A673 (cell line): ENCODE measurements around the gene CAMK4. TPM values are rescaled to one million over a fixed set of nuclear protein-coding genes. Genes with fewer than 3 reads are reported as not detected.
"Not testable (repeated sequence)": the region's sequence is repeated elsewhere in the genome, so short reads cannot be mapped to it uniquely, and the experiment has no call there.

Experiments
- BruUV-seq: library from RNA; stranded (reverse); fragments of 400-500 nt; replicated peaks from 2 replicates; lab custom pipeline; 2021; lab: Mats Ljungman, UMichigan
- CTCF ChIA-PET: fragments of 300-600 bp; sonication (Branson Sonifier 250); formaldehyde crosslinking; loops from one replicate; lab custom pipeline; 2022; ENCODE audit warnings: antibody characterized with exemption; lab: Charles Lee
- POLR2A ChIA-PET: fragments of 300-600 bp; sonication (Branson Sonifier 250); formaldehyde crosslinking; loops from one replicate; lab custom pipeline; 2022; ENCODE audit warnings: antibody characterized with exemption; ENCODE audit not compliant: low non-redundant PET; lab: Charles Lee
- DNase-seq: peaks from one replicate; pipeline ENCODE4 v3.0.0-alpha.2; 2015; ENCODE audit warnings: low spot score
- H3K27ac ChIP-seq: fragments of 200-600 bp; sonication (generic); 2 replicates; pipeline ENCODE4 v1.5.1; 2016; ENCODE audit warnings: mixed run types, low read depth, mild to moderate bottlenecking, mixed read lengths, antibody characterized with exemption, low read length; ENCODE audit not compliant: poor library complexity, severe bottlenecking
- H3K27me3 ChIP-seq: fragments of 200-600 bp; sonication (generic); replicated peaks from 2 replicates; pipeline ENCODE4 v1.6.1; 2017; ENCODE audit warnings: mixed run types, low read depth, mild to moderate bottlenecking, mixed read lengths, antibody characterized with exemption, low read length; ENCODE audit not compliant: insufficient read depth, poor library complexity
- H3K36me3 ChIP-seq: fragments of 200-600 bp; sonication (generic); 2 replicates; pipeline ENCODE4 v1.6.1; 2016; ENCODE audit warnings: mixed run types, mild to moderate bottlenecking, mixed read lengths, antibody characterized with exemption, low read length; ENCODE audit not compliant: insufficient read depth, poor library complexity, severe bottlenecking
- H3K4me1 ChIP-seq: fragments of 200-600 bp; sonication (generic); 2 replicates; pipeline ENCODE4 v1.6.1; 2017; ENCODE audit warnings: mixed run types, mild to moderate bottlenecking, mixed read lengths, antibody characterized with exemption, low read length; ENCODE audit not compliant: insufficient read depth, poor library complexity, severe bottlenecking
- H3K4me3 ChIP-seq: fragments of 200-600 bp; sonication (generic); 2 replicates; pipeline ENCODE4 v1.5.1; 2016; ENCODE audit warnings: low read depth, mixed run types, mild to moderate bottlenecking, mixed read lengths, low read length; ENCODE audit not compliant: poor library complexity, severe bottlenecking
- H3K9me3 ChIP-seq: fragments of 200-600 bp; sonication (generic); 2 replicates; pipeline ENCODE4 v1.6.1; 2016; ENCODE audit warnings: mixed run types, low read depth, mild to moderate bottlenecking, mixed read lengths, antibody characterized with exemption, low read length; ENCODE audit not compliant: poor library complexity, severe bottlenecking
- EZH2 ChIP-seq: fragments of 200-600 bp; sonication (generic); IDR thresholded peaks from 2 replicates; pipeline ENCODE4 v1.6.1; 2017; ENCODE audit warnings: borderline replicate concordance, low read depth, mild to moderate bottlenecking, mixed read lengths, antibody characterized with exemption, low read length; ENCODE audit not compliant: poor library complexity, severe bottlenecking
- intact Hi-C: fragments of 100-400 bp; cut with micrococcal nuclease; formaldehyde crosslinking; loops from one replicate; pipeline ENCODE4 v1.10.0; 2022; ENCODE audit not compliant: unreplicated experiment
- total RNA-seq: library from RNA; stranded (reverse); gene quantifications from 2 replicates; pipeline ENCODE4 v1.2.3, GENCODE V29; 2021
- TF ChIP-seq, protein P1 (sequence below): fragments of 300-800, 200-600 bp; sonication (generic); conservative IDR thresholded peaks from 2 replicates; pipeline ENCODE4 v1.5.1; 2017; ENCODE audit warnings: low read depth, mild to moderate bottlenecking, antibody characterized with exemption, low read length, moderate library complexity, mixed read lengths

The CAMK4 gene
- total RNA-seq, 1 experiment from 2014 or later: 0.88 TPM

DNA sequence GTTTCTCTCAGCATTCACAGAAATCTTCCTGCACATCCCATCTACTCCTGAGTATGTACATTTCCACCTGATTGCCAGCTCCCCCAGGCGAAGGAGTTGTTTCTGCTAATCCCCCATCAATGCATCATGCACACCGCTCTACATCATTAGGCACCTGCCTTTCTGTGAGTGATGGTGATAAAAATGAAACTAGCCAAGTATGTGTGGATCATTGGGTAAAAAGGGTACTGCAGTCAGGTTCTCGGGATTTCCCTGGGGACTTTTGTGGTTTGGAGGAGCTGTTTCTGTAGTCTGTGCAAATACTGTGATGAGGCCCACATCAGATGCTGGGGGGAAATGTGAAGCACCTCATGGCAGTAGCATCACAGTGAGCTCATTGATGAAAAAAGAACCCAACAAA, 30.4 kb downstream of the CAMK4 start:
- DNase-seq: no peak
- intact Hi-C loops: no loop called here

DNA sequence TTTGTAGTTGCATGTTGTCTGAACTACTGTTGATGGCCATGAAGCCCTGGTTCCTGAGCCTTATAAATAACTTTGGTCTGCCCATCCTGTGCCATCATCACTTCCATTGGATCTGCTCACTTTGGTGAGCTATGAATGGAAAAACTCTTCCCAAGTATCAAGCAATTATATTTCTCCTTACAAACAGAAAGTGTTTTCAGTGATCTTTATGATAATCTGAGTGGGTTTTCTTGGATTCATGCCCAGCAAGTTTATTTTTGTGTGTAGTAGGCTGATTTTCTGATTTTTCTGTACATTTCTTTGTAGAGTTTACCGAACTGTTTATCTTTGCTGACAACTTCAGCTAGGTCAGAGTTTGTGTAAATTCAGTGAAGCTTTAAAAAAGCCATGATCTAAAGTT, 31.0 kb downstream of the CAMK4 start:
- H3K4me3 ChIP-seq: no peak overlapping the region
- H3K36me3 ChIP-seq: no peaks in the 10 kb centered on the region
- ChIA-PET POLR2A (no interaction called here), CTCF (no interaction called here)
- peaks cover 10% of the 10 kb centered on the region for H3K27me3 ChIP-seq
- intact Hi-C loops: no loop called here
- no peaks in the 10 kb centered on the region for H3K9me3 ChIP-seq
- peaks cover 8% of the 10 kb centered on the region for H3K4me1 ChIP-seq
- BruUV-seq: no TSS peak
- TF ChIP-seq EZH2: no peak
- TF ChIP-seq, protein P1, sequence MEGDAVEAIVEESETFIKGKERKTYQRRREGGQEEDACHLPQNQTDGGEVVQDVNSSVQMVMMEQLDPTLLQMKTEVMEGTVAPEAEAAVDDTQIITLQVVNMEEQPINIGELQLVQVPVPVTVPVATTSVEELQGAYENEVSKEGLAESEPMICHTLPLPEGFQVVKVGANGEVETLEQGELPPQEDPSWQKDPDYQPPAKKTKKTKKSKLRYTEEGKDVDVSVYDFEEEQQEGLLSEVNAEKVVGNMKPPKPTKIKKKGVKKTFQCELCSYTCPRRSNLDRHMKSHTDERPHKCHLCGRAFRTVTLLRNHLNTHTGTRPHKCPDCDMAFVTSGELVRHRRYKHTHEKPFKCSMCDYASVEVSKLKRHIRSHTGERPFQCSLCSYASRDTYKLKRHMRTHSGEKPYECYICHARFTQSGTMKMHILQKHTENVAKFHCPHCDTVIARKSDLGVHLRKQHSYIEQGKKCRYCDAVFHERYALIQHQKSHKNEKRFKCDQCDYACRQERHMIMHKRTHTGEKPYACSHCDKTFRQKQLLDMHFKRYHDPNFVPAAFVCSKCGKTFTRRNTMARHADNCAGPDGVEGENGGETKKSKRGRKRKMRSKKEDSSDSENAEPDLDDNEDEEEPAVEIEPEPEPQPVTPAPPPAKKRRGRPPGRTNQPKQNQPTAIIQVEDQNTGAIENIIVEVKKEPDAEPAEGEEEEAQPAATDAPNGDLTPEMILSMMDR: no peak
- H3K27ac ChIP-seq: no peak overlapping the region
- no peak for DNase-seq

More for the DNA sequence above, 30.4 kb downstream of the CAMK4 start:
- POLR2A ChIA-PET: no interaction called here
- no TSS peak for BruUV-seq
- Histone ChIP-seq H3K36me3 (no peaks in the 10 kb centered on the region), H3K4me3 (no peak overlapping the region), H3K4me1 (peaks cover 8% of the 10 kb centered on the region), H3K27me3 (peaks cover 10% of the 10 kb centered on the region), H3K9me3 (no peaks in the 10 kb centered on the region), H3K27ac (no peak overlapping the region)
- CTCF ChIA-PET: no interaction called here
- no peak for TF ChIP-seq EZH2
- TF ChIP-seq, protein P1: no peak

DNA sequence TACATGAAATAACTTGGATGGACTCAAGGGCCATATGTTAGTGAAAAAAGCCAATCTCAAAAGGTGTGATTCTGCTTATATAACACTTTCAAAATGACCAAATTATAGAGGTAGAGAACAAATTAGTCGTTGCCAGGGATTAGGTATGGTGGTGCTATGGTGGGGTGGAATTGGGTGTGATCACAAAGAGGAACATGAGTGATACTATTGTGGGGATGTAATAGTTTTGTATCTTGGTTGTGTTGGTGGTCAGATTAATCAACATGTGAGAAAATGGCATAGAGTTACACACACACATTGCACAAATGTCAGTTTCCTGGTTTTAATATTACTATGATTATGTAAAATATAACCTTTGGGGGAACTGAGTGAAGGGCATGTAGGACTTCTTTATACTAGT, 31.9 kb downstream of the CAMK4 start:
- ChIA-PET CTCF (no interaction called here), POLR2A (no interaction called here)
- no TSS peak for BruUV-seq
- Histone ChIP-seq H3K27ac (no peak overlapping the region), H3K36me3 (no peaks in the 10 kb centered on the region), H3K4me1 (peaks cover 8% of the 10 kb centered on the region), H3K27me3 (peaks cover 10% of the 10 kb centered on the region), H3K4me3 (no peak overlapping the region), H3K9me3 (no peaks in the 10 kb centered on the region)
- intact Hi-C loops: no loop called here
- DNase-seq: no peak
- TF ChIP-seq, protein P1: no peak
- no peak for TF ChIP-seq EZH2

DNA sequence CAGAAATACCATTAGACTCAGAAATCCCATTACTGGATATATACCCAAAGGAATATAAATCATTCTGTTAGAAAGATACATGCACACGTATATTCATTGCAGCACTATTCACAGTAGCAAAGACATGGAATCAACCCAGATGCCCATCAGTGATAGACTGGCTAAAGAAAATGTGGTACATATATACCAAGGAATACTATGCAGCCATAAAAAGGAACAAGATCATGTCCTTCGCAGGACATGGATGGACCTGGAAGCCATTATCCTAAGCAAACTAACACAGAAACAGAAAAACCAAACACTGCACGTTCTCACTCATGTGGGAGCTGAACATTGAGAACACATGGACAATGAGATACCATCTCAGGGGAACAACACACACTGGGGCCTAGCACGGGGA, 33.4 kb downstream of the CAMK4 start:
- H3K4me1 ChIP-seq, DNase-seq, CTCF ChIA-PET, H3K4me3 ChIP-seq, H3K27ac ChIP-seq, POLR2A ChIA-PET, intact Hi-C loops, H3K27me3 ChIP-seq, H3K9me3 ChIP-seq, BruUV-seq, H3K36me3 ChIP-seq: not testable (repeated sequence)
